Upper lobe of left lung (tissue), 6 donors: ENCODE results near the gene UAP1. TPM values are rescaled to one million over a fixed set of nuclear protein-coding genes. Genes with fewer than 3 reads are reported as not detected.

ENCODE experiments used
- ATAC-seq, 2 donors: fragments of 200-7000 bp; cut with Tn5 transposase; one replicate each; pipeline ENCODE4 v1.9.1; 2022; ENCODE audit warnings: mild to moderate bottlenecking in 2 of 2, moderate library complexity in 2 of 2; ENCODE audit not compliant: low FRiP score in 2 of 2
- DNase-seq, 2 donors: peaks; one replicate each; pipeline ENCODE4 v3.0.0-alpha.2; 2019 to 2020
- H3K27ac ChIP-seq, 4 donors: fragments of 200-600 bp; sonication (generic); one replicate each; pipeline ENCODE4 v1.5.1; 2016 to 2019
- H3K27me3 ChIP-seq, 4 donors: fragments of 200-600 bp; sonication (generic); one replicate each; pipeline ENCODE4 v1.5.1; 2017 to 2019
- H3K36me3 ChIP-seq, 4 donors: fragments of 200-600 bp; sonication (generic); one replicate each; pipeline ENCODE4 v1.5.1; 2016 to 2019
- H3K4me1 ChIP-seq, 4 donors: fragments of 200-600 bp; sonication (generic); one replicate each; pipeline ENCODE4 v1.5.1; 2018 to 2019
- H3K4me3 ChIP-seq, 4 donors: fragments of 200-600 bp; sonication (generic); one replicate each; pipeline ENCODE4 v1.5.1; 2017 to 2019; ENCODE audit warnings: mild to moderate bottlenecking in 2 of 4, moderate library complexity in 1 of 4
- H3K9me3 ChIP-seq, 4 donors: fragments of 200-600 bp; sonication (generic); one replicate each; pipeline ENCODE4 v1.5.1; 2018 to 2019
- EP300 ChIP-seq, 4 donors: sonication (generic); formaldehyde crosslinking; IDR thresholded peaks; one replicate each; pipeline ENCODE4 v1.5.1; 2017; ENCODE audit warnings: antibody characterized with exemption in 4 of 4, control low read depth in 2 of 4
- POLR2A ChIP-seq, 4 donors: fragments of 450-650 bp; IDR thresholded peaks; one replicate each; pipeline ENCODE4 v1.5.1; 2016 to 2017; ENCODE audit warnings: antibody characterized with exemption in 4 of 4, mild to moderate bottlenecking in 2 of 4
- POLR2AphosphoS5 ChIP-seq, 2 donors: sonication (generic); formaldehyde crosslinking; IDR thresholded peaks; one replicate each; pipeline ENCODE4 v1.5.1; 2017; ENCODE audit warnings: antibody characterized with exemption in 2 of 2
- WGBS, 2 donors: methylation state at CpG; one replicate each; pipeline ENCODE4 v1.1.5; 2017 to 2018; 5-methylcytosine and 5-hydroxymethylcytosine counted together
- total RNA-seq, 6 donors: library from RNA; depleted of rRNA in 4 of 6; stranded (reverse); fragments of >200 nt in 4 of 6; gene quantifications; one replicate each; pipeline versions ENCODE4 v1.1.0 to v1.2.1, GENCODE V29; 2016 to 2021
- TF ChIP-seq, protein P1 (sequence below), 6 experiments: fragments of 450-650 bp in 4 of 6; fragments of 200-600 bp in 2 of 6; sonication (generic) in 2 of 6; IDR thresholded peaks; one replicate each; pipeline ENCODE4 v1.5.1; 2016 to 2019; ENCODE audit warnings: antibody characterized with exemption in 6 of 6
- donor health status: DM: no; HTN: no; CAD: no; lungs with moderate emphysema.
- donor health status: DM: no; HTN: yes; CAD: no; lungs with severe emphysema.

The UAP1 gene
- total RNA-seq, 6 donors from 2014 or later, result 12.6 to 69.0 (median 35.2) TPM

DNA sequence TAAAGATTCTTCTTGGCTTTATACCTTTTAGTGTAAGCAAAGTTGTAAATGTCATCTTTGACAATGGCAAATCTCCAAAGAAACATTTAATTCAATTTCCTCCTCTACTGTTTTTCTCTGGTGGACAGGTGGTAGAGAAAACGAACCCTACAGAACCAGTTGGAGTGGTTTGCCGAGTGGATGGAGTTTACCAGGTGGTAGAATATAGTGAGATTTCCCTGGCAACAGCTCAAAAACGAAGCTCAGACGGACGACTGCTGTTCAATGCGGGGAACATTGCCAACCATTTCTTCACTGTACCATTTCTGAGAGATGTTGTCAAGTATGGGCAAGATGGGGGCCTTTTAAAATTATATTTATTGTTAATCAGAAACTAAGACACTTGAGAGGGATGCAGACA, 25.8 kb downstream of the UAP1 start:
- Histone ChIP-seq H3K36me3 (peaks cover 0 to 79% (median 31%) of the 10 kb centered on the region in 4 donors), H3K4me1 (no peaks in the 10 kb centered on the region), H3K27me3 (no peaks in the 10 kb centered on the region), H3K4me3 (no peak overlapping the region), H3K27ac (no peak overlapping the region), H3K9me3 (no peaks in the 10 kb centered on the region)
- 66 to 73% methylated on average over 6 of the region's 6 CpGs for WGBS, 2 donors
- no peak for ATAC-seq
- no peak for DNase-seq
- no peak for TF ChIP-seq POLR2A (IDR thresholded peaks at IDR 0.05)

DNA sequence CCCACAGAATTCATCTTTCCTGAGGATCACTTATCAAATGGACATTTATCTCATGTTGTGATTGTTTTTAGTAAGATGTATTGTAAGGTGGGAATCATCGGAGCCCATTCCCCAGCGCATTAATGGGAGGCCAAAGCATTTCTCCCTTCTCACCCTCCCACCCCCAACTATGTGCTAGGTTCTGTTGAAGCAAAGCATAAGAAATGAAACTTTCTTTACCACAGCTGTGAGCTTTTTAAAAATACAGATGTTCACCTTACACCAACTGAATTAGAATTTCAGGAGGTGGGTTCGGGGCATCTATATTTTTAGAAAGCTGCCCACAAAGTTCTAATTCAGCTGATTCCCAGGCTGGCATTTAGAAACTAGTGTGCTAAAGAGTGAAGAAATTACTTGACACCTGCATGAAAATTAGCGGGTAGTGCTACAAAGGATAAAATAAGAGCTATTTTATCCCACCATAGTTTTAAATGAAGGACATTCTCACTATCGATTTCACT, 26.3 kb downstream of the UAP1 start:
- Histone ChIP-seq H3K27me3 (no peaks in the 10 kb centered on the region), H3K9me3 (no peaks in the 10 kb centered on the region), H3K36me3 (peaks cover 0 to 79% (median 31%) of the 10 kb centered on the region in 4 donors), H3K4me1 (no peaks in the 10 kb centered on the region), H3K4me3 (no peak overlapping the region), H3K27ac (no peak overlapping the region)
- DNase-seq (no peak), ATAC-seq (no peak)
- 97 to 98% methylated on average over 5 of the region's 5 CpGs for WGBS, 2 donors
- TF ChIP-seq EP300 (IDR thresholded peaks at IDR 0.05) (no peak), POLR2AphosphoS5 (IDR thresholded peaks at IDR 0.05) (no peak), POLR2A (IDR thresholded peaks at IDR 0.05) (no peak)
- TF ChIP-seq, protein P1, sequence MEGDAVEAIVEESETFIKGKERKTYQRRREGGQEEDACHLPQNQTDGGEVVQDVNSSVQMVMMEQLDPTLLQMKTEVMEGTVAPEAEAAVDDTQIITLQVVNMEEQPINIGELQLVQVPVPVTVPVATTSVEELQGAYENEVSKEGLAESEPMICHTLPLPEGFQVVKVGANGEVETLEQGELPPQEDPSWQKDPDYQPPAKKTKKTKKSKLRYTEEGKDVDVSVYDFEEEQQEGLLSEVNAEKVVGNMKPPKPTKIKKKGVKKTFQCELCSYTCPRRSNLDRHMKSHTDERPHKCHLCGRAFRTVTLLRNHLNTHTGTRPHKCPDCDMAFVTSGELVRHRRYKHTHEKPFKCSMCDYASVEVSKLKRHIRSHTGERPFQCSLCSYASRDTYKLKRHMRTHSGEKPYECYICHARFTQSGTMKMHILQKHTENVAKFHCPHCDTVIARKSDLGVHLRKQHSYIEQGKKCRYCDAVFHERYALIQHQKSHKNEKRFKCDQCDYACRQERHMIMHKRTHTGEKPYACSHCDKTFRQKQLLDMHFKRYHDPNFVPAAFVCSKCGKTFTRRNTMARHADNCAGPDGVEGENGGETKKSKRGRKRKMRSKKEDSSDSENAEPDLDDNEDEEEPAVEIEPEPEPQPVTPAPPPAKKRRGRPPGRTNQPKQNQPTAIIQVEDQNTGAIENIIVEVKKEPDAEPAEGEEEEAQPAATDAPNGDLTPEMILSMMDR (IDR thresholded peaks at IDR 0.05), result no peak

DNA sequence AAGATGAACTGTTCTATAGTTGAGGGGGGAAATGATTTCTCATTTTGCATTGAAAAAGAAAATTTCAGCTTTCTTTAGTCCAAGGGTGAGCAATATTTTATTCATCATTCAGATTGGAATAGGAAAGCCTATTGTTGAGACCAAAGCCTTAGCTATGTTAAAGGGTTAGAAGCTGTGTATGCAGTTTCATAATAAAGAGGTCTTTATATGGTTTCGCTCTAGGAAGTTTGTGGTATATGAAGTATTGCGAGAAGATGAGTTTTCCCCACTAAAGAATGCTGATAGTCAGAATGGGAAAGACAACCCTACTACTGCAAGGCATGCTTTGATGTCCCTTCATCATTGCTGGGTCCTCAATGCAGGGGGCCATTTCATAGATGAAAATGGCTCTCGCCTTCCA, 28.6 kb downstream of the UAP1 start:
- H3K36me3 ChIP-seq, result peaks cover 3 to 69% (median 25%) of the 10 kb centered on the region in 4 donors
- H3K27ac ChIP-seq, result no peak overlapping the region
- H3K9me3 ChIP-seq, result no peaks in the 10 kb centered on the region
- WGBS, 2 donors, result 92 to 93% methylated on average over 3 of the region's 3 CpGs
- no peak for ATAC-seq
- no peak for DNase-seq
- H3K27me3 ChIP-seq, result no peaks in the 10 kb centered on the region
- no peak for TF ChIP-seq POLR2A (IDR thresholded peaks at IDR 0.05)
- TF ChIP-seq POLR2AphosphoS5 (IDR thresholded peaks at IDR 0.05), result no peak
- TF ChIP-seq, protein P1 (IDR thresholded peaks at IDR 0.05), result no peak
- no peak for TF ChIP-seq EP300 (IDR thresholded peaks at IDR 0.05)
- H3K4me1 ChIP-seq, result no peaks in the 10 kb centered on the region
- no peak overlapping the region for H3K4me3 ChIP-seq

DNA sequence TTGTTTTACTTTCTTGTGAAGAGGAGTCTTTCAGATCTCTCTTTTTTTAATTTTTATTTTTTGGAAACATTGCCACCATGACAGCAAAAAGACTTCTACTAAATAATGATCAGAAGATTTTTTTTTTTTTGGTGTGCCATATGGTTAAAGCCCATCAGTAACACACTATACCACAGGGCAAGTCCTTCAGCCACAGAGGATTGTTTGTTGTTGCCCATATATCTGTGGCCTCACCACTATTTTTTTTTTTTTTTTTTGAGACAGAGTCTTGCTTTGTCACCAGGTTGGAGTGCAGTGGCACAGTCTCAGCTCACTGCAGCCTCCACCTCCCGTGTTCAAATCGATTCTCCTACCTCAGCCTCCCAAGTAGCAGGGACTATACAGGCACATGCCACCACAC, 29.2 kb downstream of the UAP1 start:
- DNase-seq (no peak), ATAC-seq (no peak)
- TF ChIP-seq POLR2AphosphoS5 (IDR thresholded peaks at IDR 0.05), result no peak
- TF ChIP-seq, protein P1 (IDR thresholded peaks at IDR 0.05), result no peak
- no peak for TF ChIP-seq POLR2A (IDR thresholded peaks at IDR 0.05)
- TF ChIP-seq EP300 (IDR thresholded peaks at IDR 0.05), result no peak
- Histone ChIP-seq H3K9me3 (no peaks in the 10 kb centered on the region), H3K4me1 (no peaks in the 10 kb centered on the region), H3K27me3 (no peaks in the 10 kb centered on the region), H3K36me3 (peaks cover 3 to 69% (median 23%) of the 10 kb centered on the region in 4 donors), H3K27ac (no peak overlapping the region), H3K4me3 (no peak overlapping the region)
- 85 to 100% methylated on average over 2 of the region's 2 CpGs for WGBS, 2 donors

DNA sequence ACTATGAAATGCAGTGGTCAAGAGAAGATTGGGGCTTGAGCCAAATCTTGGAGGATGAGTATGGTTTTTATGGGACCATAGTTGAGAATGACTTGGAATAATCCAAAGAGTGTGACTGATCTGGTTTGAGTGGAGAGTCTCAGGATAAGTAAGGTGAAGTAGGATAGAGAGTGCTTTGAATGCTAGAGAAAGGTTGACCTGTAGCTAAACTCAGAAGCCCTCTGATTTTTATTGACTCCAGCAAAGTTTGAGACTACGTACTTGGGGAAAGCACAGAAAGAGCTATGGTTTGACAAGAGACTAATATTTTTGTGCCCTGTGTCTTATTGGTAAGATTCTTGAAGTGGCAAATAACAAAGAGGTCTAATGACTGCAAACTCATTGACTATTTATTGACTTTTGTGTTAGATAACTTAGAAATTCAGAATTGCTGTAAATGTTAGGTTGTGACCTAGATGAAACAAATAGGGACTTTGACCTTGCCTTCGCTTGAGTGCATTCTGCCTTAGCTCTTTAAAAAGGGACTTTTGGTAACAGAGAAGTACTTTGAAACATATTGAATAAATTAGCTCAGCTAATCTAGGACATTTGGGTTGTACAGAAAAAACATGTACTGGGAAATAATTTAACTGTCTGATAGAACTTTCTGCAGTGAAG, 35.1 kb downstream of the UAP1 start:
- no peaks in the 10 kb centered on the region for H3K4me1 ChIP-seq
- TF ChIP-seq POLR2A (IDR thresholded peaks at IDR 0.05), result no peak
- no peak for TF ChIP-seq POLR2AphosphoS5 (IDR thresholded peaks at IDR 0.05)
- TF ChIP-seq, protein P1 (IDR thresholded peaks at IDR 0.05), result no peak
- no peak for TF ChIP-seq EP300 (IDR thresholded peaks at IDR 0.05)
- no peak overlapping the region for H3K27ac ChIP-seq
- no peak for DNase-seq
- no peak overlapping the region for H3K4me3 ChIP-seq
- H3K27me3 ChIP-seq, result no peaks in the 10 kb centered on the region
- no peak for ATAC-seq
- H3K9me3 ChIP-seq, result no peaks in the 10 kb centered on the region
- 76 to 93% methylated on average over 2 of the region's 2 CpGs for WGBS, 2 donors
- peaks cover 6 to 73% (median 26%) of the 10 kb centered on the region in 4 donors for H3K36me3 ChIP-seq
